Neural cell (in vitro differentiated cells): ENCODE measurements around the gene MARK3.

ENCODE experiments used
- EP300 ChIP-seq: fragments of 450-650 bp; conservative IDR thresholded peaks from 2 replicates; pipeline ENCODE4 v1.6.1; 2014; ENCODE audit warnings: antibody characterized with exemption, mild to moderate bottlenecking, moderate library complexity; ENCODE audit not compliant: poor library complexity, severe bottlenecking
- EZH2 ChIP-seq: fragments of 200-600, 300-800 bp; shearing (Covaris generic), sonication (generic); IDR thresholded peaks from 2 replicates; pipeline ENCODE4 v1.6.1; 2014; ENCODE audit warnings: antibody characterized with exemption, low read length, borderline replicate concordance, mild to moderate bottlenecking; ENCODE audit not compliant: insufficient read depth, poor library complexity, severe bottlenecking
- POLR2AphosphoS5 ChIP-seq: IDR thresholded peaks from 2 replicates; pipeline ENCODE4 v1.6.1; 2012
- RAD21 ChIP-seq: fragments of 450-650 bp; conservative IDR thresholded peaks from 2 replicates; pipeline ENCODE4 v1.6.1; 2014; ENCODE audit warnings: antibody characterized with exemption, mild to moderate bottlenecking, moderate library complexity
- SMC3 ChIP-seq: fragments of 450-650 bp; conservative IDR thresholded peaks from 2 replicates; pipeline ENCODE4 v1.6.1; 2014; ENCODE audit warnings: antibody characterized with exemption, mild to moderate bottlenecking, moderate library complexity; ENCODE audit not compliant: poor library complexity
- TAF1 ChIP-seq: IDR thresholded peaks from 2 replicates; pipeline ENCODE4 v1.6.1; 2012; ENCODE audit warnings: low read depth
- TF ChIP-seq, protein P1 (sequence below): fragments of 450-650 bp; IDR thresholded peaks from 2 replicates; pipeline ENCODE4 v1.5.1; 2014; ENCODE audit warnings: antibody characterized with exemption, mild to moderate bottlenecking, moderate library complexity; ENCODE audit not compliant: poor library complexity, severe bottlenecking
- TF ChIP-seq, protein P2 (sequence below): IDR thresholded peaks from 2 replicates; pipeline ENCODE4 v1.6.1; 2012; ENCODE audit warnings: borderline replicate concordance

DNA sequence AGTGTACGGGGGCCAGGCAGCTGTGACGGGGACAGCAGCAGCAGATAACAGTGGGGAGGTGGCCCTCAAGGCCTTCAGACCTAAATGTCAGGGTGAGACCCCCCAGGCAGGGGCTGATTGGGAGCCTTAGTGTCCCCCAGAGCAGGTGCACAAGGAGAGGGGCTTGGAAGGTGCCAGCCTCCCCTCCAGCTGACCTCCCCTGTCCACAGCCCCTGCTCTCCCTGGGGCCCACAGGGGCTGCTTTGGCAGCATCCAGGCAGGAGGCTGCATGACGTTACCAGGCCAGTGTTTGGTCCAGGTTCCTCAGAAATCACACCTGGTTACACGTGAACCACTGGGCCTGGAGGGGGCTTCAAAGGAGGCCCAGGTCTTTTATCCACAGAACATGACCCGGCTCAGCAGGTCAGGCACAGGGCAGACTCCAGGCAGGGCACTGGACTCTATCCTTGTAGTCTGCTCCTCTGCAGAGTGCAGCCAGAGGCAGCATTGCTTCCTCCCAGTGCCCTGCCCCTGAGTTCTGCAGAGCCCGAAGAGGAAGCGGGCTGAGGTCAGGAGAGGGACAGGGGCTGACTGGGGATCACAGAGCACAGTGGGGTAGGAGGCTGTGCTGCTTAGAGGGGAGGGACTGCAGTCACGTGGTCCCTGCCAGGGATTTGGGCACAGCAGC is 141.2 kb downstream of the MARK3 start:
- TF ChIP-seq, protein P1, sequence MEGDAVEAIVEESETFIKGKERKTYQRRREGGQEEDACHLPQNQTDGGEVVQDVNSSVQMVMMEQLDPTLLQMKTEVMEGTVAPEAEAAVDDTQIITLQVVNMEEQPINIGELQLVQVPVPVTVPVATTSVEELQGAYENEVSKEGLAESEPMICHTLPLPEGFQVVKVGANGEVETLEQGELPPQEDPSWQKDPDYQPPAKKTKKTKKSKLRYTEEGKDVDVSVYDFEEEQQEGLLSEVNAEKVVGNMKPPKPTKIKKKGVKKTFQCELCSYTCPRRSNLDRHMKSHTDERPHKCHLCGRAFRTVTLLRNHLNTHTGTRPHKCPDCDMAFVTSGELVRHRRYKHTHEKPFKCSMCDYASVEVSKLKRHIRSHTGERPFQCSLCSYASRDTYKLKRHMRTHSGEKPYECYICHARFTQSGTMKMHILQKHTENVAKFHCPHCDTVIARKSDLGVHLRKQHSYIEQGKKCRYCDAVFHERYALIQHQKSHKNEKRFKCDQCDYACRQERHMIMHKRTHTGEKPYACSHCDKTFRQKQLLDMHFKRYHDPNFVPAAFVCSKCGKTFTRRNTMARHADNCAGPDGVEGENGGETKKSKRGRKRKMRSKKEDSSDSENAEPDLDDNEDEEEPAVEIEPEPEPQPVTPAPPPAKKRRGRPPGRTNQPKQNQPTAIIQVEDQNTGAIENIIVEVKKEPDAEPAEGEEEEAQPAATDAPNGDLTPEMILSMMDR = no peak
- TF ChIP-seq POLR2AphosphoS5 (no peak), EZH2 (no peak), RAD21 (no peak), SMC3 (no peak), TAF1 (no peak), EP300 (no peak)
- TF ChIP-seq, protein P2, sequence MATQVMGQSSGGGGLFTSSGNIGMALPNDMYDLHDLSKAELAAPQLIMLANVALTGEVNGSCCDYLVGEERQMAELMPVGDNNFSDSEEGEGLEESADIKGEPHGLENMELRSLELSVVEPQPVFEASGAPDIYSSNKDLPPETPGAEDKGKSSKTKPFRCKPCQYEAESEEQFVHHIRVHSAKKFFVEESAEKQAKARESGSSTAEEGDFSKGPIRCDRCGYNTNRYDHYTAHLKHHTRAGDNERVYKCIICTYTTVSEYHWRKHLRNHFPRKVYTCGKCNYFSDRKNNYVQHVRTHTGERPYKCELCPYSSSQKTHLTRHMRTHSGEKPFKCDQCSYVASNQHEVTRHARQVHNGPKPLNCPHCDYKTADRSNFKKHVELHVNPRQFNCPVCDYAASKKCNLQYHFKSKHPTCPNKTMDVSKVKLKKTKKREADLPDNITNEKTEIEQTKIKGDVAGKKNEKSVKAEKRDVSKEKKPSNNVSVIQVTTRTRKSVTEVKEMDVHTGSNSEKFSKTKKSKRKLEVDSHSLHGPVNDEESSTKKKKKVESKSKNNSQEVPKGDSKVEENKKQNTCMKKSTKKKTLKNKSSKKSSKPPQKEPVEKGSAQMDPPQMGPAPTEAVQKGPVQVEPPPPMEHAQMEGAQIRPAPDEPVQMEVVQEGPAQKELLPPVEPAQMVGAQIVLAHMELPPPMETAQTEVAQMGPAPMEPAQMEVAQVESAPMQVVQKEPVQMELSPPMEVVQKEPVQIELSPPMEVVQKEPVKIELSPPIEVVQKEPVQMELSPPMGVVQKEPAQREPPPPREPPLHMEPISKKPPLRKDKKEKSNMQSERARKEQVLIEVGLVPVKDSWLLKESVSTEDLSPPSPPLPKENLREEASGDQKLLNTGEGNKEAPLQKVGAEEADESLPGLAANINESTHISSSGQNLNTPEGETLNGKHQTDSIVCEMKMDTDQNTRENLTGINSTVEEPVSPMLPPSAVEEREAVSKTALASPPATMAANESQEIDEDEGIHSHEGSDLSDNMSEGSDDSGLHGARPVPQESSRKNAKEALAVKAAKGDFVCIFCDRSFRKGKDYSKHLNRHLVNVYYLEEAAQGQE = no peak
